K562 (cell line): Measurements from ENCODE around the gene KDF1. TPM values are rescaled to one million over a fixed set of nuclear protein-coding genes. Genes with fewer than 3 reads are reported as not detected.

Source experiments
- ARID3A ChIP-seq: IDR thresholded peaks from 2 replicates; pipeline ENCODE4 v1.6.1; 2012; ENCODE audit warnings: low read depth, low read length, improper control_type of control experiment, borderline replicate concordance
- ATF3 ChIP-seq, 2 experiments: fragments of 450-650 bp in 1 of 2; sonication (generic) in 1 of 2; formaldehyde crosslinking in 1 of 2; IDR thresholded peaks in 1 of 2; conservative IDR thresholded peaks in 1 of 2; 2 replicates each; pipeline versions ENCODE4 v1.6.1 to v1.8.1; 2016 to 2023; ENCODE audit warnings: mild to moderate bottlenecking in 2 of 2, moderate library complexity in 2 of 2, inconsistent platforms in 1 of 2, missing genetic modification reagents in 1 of 2
- FOXO4 ChIP-seq: fragments of 450-650 bp; formaldehyde crosslinking; IDR thresholded peaks from 2 replicates; pipeline ENCODE4 v1.4.0; 2020; ENCODE audit warnings: mild to moderate bottlenecking, moderate library complexity
- ILF3 ChIP-seq: fragments of 450-650 bp; IDR thresholded peaks from 2 replicates; pipeline ENCODE4 v1.6.1; 2018; ENCODE audit warnings: antibody characterized with exemption, mild to moderate bottlenecking, moderate library complexity, borderline replicate concordance
- RB1 ChIP-seq: fragments of 450-650 bp; IDR thresholded peaks from 2 replicates; pipeline ENCODE4 v1.6.1; 2017; ENCODE audit warnings: low read depth, mild to moderate bottlenecking
- RBM22 ChIP-seq: fragments of 200-400 bp; formaldehyde crosslinking; IDR thresholded peaks from 2 replicates; pipeline ENCODE4 v1.6.1; 2018; ENCODE audit warnings: low read length, low read depth; ENCODE audit not compliant: poor library complexity, severe bottlenecking
- polyA plus RNA-seq, 8 experiments: library from polyadenylated mRNA; depleted of rRNA in 4 of 8; stranded (reverse) in 5 of 8; unstranded in 3 of 8; fragments of >200 nt; fragmentation: Nextera tagmentation in 2 of 8; fragmentation: Illumina TruSeq in 1 of 8; extraction: Ambion mirVana in 2 of 8; extraction: Trizol in 1 of 8; gene quantifications; 2 replicates each; pipeline versions ENCODE4 v1.2.1 to v1.2.3, GENCODE V29; 2011 to 2014; ENCODE audit warnings: inconsistent platforms in 1 of 8, missing spikeins in 1 of 8
- total RNA-seq, 7 experiments: library from RNA; depleted of rRNA in 6 of 7; stranded (reverse); fragments of >200 nt in 6 of 7; fragmentation: Illumina TruSeq in 2 of 7; extraction: Trizol in 2 of 7; gene quantifications; 2 replicates each; pipeline versions ENCODE4 v1.2.1 to v1.2.3, GENCODE V29; 2011 to 2021; ENCODE audit warnings: low replicate concordance in 1 of 7

The KDF1 gene
- total and polyA plus RNA-seq, 9 of the 15 experiments (the other 6 are each of a cell fraction or from before 2014, with no cell fraction given): 0.38 to 1.9 (median 0.83) TPM

- no peak for TF ChIP-seq FOXO4 (CRISPR knock-in tag)
- TF ChIP-seq RBM22: peak; percentile 66
- TF ChIP-seq ARID3A: no peak
- peak; percentile 66; the same call in 1 of the 2 replicates for TF ChIP-seq RB1
- TF ChIP-seq ILF3: no peak
- TF ChIP-seq ATF3 (IDR thresholded peaks at IDR 0.05): no peak
- no peak for TF ChIP-seq ATF3 (CRISPR knock-in tag; conservative IDR thresholded peaks at IDR 0.05)
- TF ChIP-seq, all 486 proteins: peak for 61
These were observed at the start of gene KDF1 (continued) for GRCh38 chr1:26959722-26960624.
